ENCODE measurements around the gene BHLHA15.

DNA sequence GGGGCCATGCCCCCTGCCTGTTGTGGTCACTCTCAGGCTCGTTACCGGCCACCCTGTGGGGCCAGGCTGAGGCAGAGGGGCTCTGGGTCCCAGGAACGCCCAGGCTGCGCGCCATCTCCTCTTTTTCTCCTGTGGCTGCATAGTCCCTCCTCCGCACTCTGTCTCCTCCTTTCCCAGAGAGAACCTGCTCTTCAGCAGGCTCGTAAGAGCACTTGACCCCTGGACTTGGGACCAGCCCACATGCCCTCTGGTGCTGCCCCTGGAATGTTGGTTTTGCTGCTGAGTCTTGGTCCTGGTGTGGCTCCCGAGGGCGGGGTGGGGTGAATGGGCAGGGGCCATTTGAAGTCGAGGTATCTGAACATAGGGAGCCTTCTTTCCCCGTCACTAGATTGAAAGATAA, 6.6 kb upstream of the BHLHA15 start:
- no peak for TF ChIP-seq CTCF (IDR thresholded peaks at IDR 0.05; ENCODE audit: insufficient read depth, low read length, poor library complexity, severe bottlenecking)
- TF ChIP-seq EZH2phosphoT487 (conservative IDR thresholded peaks at IDR 0.05; ENCODE audit: low read length): no peak
